ENCODE results near the gene IER3IP1. TPM values are rescaled to one million over a fixed set of nuclear protein-coding genes. Genes with fewer than 3 reads are reported as not detected.
A peak's percentile ranks its signal among the peaks of the same experiment; 100 is the strongest.
"Not testable (repeated sequence)": the region's sequence is repeated elsewhere in the genome, so short reads cannot be mapped to it uniquely, and the experiment has no call there.

Gene IER3IP1
- polyA plus RNA-seq, 1 experiment, result 11.1 TPM

DNA sequence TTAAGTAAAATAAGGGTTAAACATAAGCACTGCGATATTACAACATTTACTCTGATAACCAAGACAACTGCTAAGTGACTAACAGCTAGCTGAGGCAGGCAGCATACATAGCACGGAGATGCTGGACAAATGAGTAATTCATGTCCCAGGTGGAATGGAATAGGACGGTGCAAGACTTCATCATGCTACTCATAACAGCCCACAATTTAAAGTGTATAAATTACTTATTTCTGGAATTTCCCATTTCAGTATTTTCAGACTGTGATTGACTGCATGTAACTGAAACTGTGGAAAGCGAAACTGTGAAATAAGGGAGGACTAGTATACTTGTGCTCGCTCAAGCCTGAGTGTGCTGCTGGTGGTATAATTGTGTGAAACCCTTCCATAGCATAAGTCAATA is 12.9 kb downstream of the IER3IP1 start:
- TF ChIP-seq CTCF (IDR thresholded peaks at IDR 0.05; ENCODE audit: insufficient read depth, low read depth, low read length), result no peak

DNA sequence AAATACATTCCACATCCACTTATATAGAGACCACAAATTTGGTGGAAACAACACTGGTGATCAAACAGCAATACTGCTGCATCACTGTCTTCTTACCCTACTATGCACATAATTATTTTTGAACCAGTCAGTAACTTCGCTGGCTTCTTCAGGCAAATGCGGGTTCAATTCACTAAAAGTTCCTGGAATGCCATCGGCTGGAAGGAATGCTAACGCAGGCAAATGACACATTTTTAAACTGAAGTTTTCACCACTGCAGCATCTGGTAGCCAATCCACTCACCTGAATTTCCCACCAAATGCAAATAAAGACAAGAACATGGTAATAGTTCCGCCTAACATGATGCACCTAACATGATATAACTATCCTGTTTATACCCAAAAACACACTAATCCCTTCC is 15.9 kb downstream of the IER3IP1 start:
- Histone ChIP-seq H3K36me3 (ENCODE audit: control insufficient read depth, insufficient read depth, low read length) (no peaks in the 10 kb centered on the region), H3K4me3 (ENCODE audit: low read depth, low read length) (no peak overlapping the region), H3K27me3 (ENCODE audit: control insufficient read depth, insufficient read depth, low read length) (no peaks in the 10 kb centered on the region)
- CTCF ChIA-PET, result no interaction called here
- TF ChIP-seq CTCF (IDR thresholded peaks at IDR 0.05; ENCODE audit: insufficient read depth, low read depth, low read length), result no peak
- POLR2A ChIA-PET, result no interaction called here
- DNase-seq (ENCODE audit: low read depth), result no peak

More for the DNA sequence above, 12.9 kb downstream of the IER3IP1 start:
- no peak overlapping the region for H3K4me3 ChIP-seq (ENCODE audit: low read depth, low read length)
- DNase-seq (ENCODE audit: low read depth), result no peak
- ChIA-PET CTCF (no interaction called here), POLR2A (no interaction called here)
- no peaks in the 10 kb centered on the region for H3K27me3 ChIP-seq (ENCODE audit: control insufficient read depth, insufficient read depth, low read length)
- H3K36me3 ChIP-seq (ENCODE audit: control insufficient read depth, insufficient read depth, low read length), result no peaks in the 10 kb centered on the region

DNA sequence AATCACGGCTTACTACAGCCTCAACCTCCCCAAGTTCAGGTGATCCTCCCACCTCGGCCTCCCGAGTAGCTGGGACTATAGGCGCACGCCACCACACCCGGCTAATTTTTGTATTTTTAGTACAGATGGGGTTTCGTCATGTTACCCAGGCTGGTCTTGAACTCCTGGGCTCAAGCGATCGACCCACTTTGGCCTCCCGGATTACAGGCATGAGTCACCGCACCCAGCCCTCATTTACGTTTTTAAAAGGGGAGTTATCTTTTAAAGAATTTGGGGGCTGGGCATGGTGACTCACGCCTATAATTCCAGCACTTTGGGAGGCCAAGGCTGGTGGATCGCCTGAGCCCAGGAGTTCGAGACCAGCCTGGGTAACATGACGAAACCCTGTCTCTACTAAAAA is 17.8 kb downstream of the IER3IP1 start:
- H3K36me3 ChIP-seq (ENCODE audit: control insufficient read depth, insufficient read depth, low read length); H3K4me3 ChIP-seq (ENCODE audit: low read depth, low read length); DNase-seq (ENCODE audit: low read depth); CTCF ChIA-PET; POLR2A ChIA-PET; H3K27me3 ChIP-seq (ENCODE audit: control insufficient read depth, insufficient read depth, low read length): not testable (repeated sequence)

- DNase-seq (ENCODE audit: low read depth), result no peak
- no peaks in the 10 kb centered on the region for H3K27me3 ChIP-seq (ENCODE audit: control insufficient read depth, insufficient read depth, low read length)
- no peak for TF ChIP-seq CTCF (IDR thresholded peaks at IDR 0.05; ENCODE audit: insufficient read depth, low read depth, low read length)
- H3K36me3 ChIP-seq (ENCODE audit: control insufficient read depth, insufficient read depth, low read length), result peaks cover 1% of the 10 kb centered on the region; the same call in 1 of the 2 replicates
- ChIA-PET POLR2A (no interaction called here), CTCF (interaction anchor here (1.3 to 1.8 kb wide), 2 partner anchors 24 to 53 kb away, joined by 3 to 4 read pairs; no protein-coding TSS in a partner anchor)
- H3K4me3 ChIP-seq (ENCODE audit: low read depth, low read length), result no peak overlapping the region
These were observed 24.7 kb downstream of the IER3IP1 start for GRCh38 chr18:47151439-47151838.

DNA sequence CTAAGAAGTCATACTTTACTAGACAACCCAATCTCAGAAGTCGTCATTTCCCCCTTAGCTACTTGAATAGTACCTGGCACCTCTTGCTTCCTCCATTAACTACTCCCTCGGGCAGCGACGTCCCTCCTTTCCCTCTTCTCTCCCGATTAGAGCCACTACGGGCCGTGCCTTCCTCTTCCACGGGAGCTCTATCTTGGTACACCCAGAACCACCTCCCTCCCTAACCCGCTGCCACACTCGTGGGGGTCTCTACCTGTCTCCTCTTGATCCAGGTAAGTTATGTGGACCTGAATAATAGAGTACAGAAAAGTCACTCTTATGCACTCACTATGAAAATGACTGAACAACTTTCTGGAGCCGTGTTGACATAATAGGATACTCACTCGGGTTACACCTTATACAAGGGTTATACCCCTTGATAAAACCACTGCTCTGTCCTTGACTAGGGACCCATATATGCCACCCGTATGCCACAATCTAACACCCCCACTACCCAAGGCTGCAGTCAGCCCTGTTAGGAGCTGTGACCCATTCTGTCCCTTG is 25.3 kb downstream of the IER3IP1 start:
- Histone ChIP-seq H3K36me3 (ENCODE audit: control insufficient read depth, insufficient read depth, low read length) (peaks cover 1% of the 10 kb centered on the region; the same call in 1 of the 2 replicates), H3K27me3 (ENCODE audit: control insufficient read depth, insufficient read depth, low read length) (no peaks in the 10 kb centered on the region), H3K4me3 (ENCODE audit: low read depth, low read length) (peak overlapping the region; percentile 69)
- no peak for DNase-seq (ENCODE audit: low read depth)
- ChIA-PET POLR2A (interaction anchor here (0.6 kb wide), 1 partner anchor 44 kb away, joined by 3 read pairs; no protein-coding TSS in a partner anchor), CTCF (interaction anchor here (1.0 to 1.8 kb wide), 4 partner anchors 18 to 54 kb away, joined by 3 to 4 read pairs (median 4); no protein-coding TSS in a partner anchor)
- no peak for TF ChIP-seq CTCF (IDR thresholded peaks at IDR 0.05; ENCODE audit: insufficient read depth, low read depth, low read length)
